Endothelial cell of umbilical vein (primary cell): ENCODE measurements around the gene DOP1B. TPM values are rescaled to one million over a fixed set of nuclear protein-coding genes. Genes with fewer than 3 reads are reported as not detected.

ENCODE experiments used
- BruUV-seq: library from RNA; stranded (reverse); fragments of 400-500 nt; replicated peaks from 2 replicates; lab custom pipeline; 2021; lab: Mats Ljungman, UMichigan
- CTCF ChIA-PET: fragments of 300-600, 350-600 bp; sonication (Branson Sonifier 250); formaldehyde crosslinking; loops from one replicate; lab custom pipeline; 2021; ENCODE audit warnings: antibody characterized with exemption, inconsistent platforms; lab: Charles Lee
- POLR2A ChIA-PET: fragments of 300-600, 350-600 bp; sonication (Branson Sonifier 250); formaldehyde crosslinking; loops from one replicate; lab custom pipeline; 2021; ENCODE audit warnings: antibody characterized with exemption, inconsistent platforms; lab: Charles Lee
- DNase-seq: peaks from one replicate; pipeline ENCODE4 v3.0.0-alpha.2; 2011; ENCODE audit warnings: low read depth, low spot score
- FAIRE-seq: peaks from 2 replicates; lab custom pipeline; 2011; peaks lifted over from hg19 to GRCh38; lab: Jason Lieb, UNC
- H2AFZ ChIP-seq: 2 replicates; pipeline ENCODE4 v1.6.0; 2012; ENCODE audit warnings: low read depth, low read length, control low read depth, inconsistent platforms
- H3K27ac ChIP-seq: 2 replicates; pipeline ENCODE4 v1.5.1; 2011; ENCODE audit warnings: low read depth, mild to moderate bottlenecking, control low read depth, low read length, moderate library complexity; ENCODE audit not compliant: insufficient read depth
- H3K27me3 ChIP-seq, 2 experiments: 2 replicates each; pipeline versions ENCODE4 v1.6.0 to v1.6.1; 2011; ENCODE audit warnings: low read length in 2 of 2, mixed read lengths in 1 of 2; ENCODE audit not compliant: control insufficient read depth in 2 of 2, insufficient read depth in 2 of 2
- H3K36me3 ChIP-seq, 2 experiments: 2 replicates in 1 of 2; 3 replicates in 1 of 2; pipeline ENCODE4 v1.5.1; 2011; ENCODE audit warnings: low read length in 2 of 2, mild to moderate bottlenecking in 1 of 2, moderate library complexity in 1 of 2; ENCODE audit not compliant: control insufficient read depth in 2 of 2, insufficient read depth in 2 of 2; ENCODE audit errors: extremely low read depth in 1 of 2
- H3K4me1 ChIP-seq: 3 replicates; pipeline ENCODE4 v1.5.1; 2011; ENCODE audit warnings: mild to moderate bottlenecking, low read length; ENCODE audit not compliant: control insufficient read depth, insufficient read depth; ENCODE audit errors: extremely low read depth
- H3K4me2 ChIP-seq: 2 replicates; pipeline ENCODE4 v1.6.1; 2011; ENCODE audit warnings: low read length, control low read depth, mixed read lengths; ENCODE audit not compliant: insufficient read depth
- H3K4me3 ChIP-seq, 3 experiments: fragments of 200-600 bp in 1 of 3; sonication (generic), shearing (Covaris generic) in 1 of 3; replicated peaks in 1 of 3; 2 replicates each; pipeline ENCODE4 v1.5.1; 2011 to 2016; ENCODE audit warnings: control low read depth in 3 of 3, low read length in 3 of 3, mild to moderate bottlenecking in 2 of 3, inconsistent platforms in 1 of 3, low read depth in 1 of 3, moderate library complexity in 1 of 3; ENCODE audit not compliant: insufficient read depth in 1 of 3
- H3K79me2 ChIP-seq: 2 replicates; pipeline ENCODE4 v1.6.0; 2012; ENCODE audit warnings: low read length, inconsistent platforms; ENCODE audit not compliant: control insufficient read depth, insufficient read depth
- H3K9ac ChIP-seq: replicated peaks from 2 replicates; pipeline ENCODE3; 2011; ENCODE audit warnings: low read length, control low read depth; ENCODE audit not compliant: insufficient read depth; ENCODE audit errors: extremely low read depth
- H3K9me1 ChIP-seq: replicated peaks from 3 replicates; pipeline ENCODE4 v1.6.0; 2011; ENCODE audit warnings: mild to moderate bottlenecking, low read length; ENCODE audit not compliant: control insufficient read depth, insufficient read depth; ENCODE audit errors: extremely low read depth
- H3K9me3 ChIP-seq: replicated peaks from 2 replicates; pipeline ENCODE4 v1.5.1; 2012; ENCODE audit warnings: low read length, inconsistent platforms; ENCODE audit not compliant: control insufficient read depth, insufficient read depth
- H4K20me1 ChIP-seq: replicated peaks from 2 replicates; pipeline ENCODE3; 2011; ENCODE audit warnings: mild to moderate bottlenecking, low read length; ENCODE audit not compliant: control insufficient read depth, insufficient read depth; ENCODE audit errors: extremely low read depth
- EZH2 ChIP-seq: IDR thresholded peaks from 2 replicates; pipeline ENCODE4 v1.6.1; 2012; ENCODE audit warnings: borderline replicate concordance, low read depth, mild to moderate bottlenecking, moderate library complexity, low read length, inconsistent platforms; ENCODE audit not compliant: severe bottlenecking
- FOS ChIP-seq: IDR thresholded peaks from 2 replicates; pipeline ENCODE4 v1.6.1; 2011; ENCODE audit warnings: mild to moderate bottlenecking, low read length, moderate library complexity, borderline replicate concordance; ENCODE audit not compliant: insufficient read depth
- GATA2 ChIP-seq: IDR thresholded peaks from 2 replicates; pipeline ENCODE4 v1.7.0; 2011; ENCODE audit warnings: low read depth, mild to moderate bottlenecking, moderate library complexity, mixed read lengths, low read length; ENCODE audit not compliant: insufficient read length, insufficient read depth
- JUN ChIP-seq: IDR thresholded peaks from 2 replicates; pipeline ENCODE4 v1.6.1; 2011; ENCODE audit warnings: borderline replicate concordance, low read depth; ENCODE audit not compliant: insufficient read length, insufficient read depth
- POLR2AphosphoS5 ChIP-seq: IDR thresholded peaks from 2 replicates; pipeline ENCODE4 v1.6.1; 2012; ENCODE audit warnings: low read depth, mild to moderate bottlenecking, control low read depth, low read length, moderate library complexity; ENCODE audit not compliant: insufficient read depth
- dilution Hi-C: fragments of 300-500 bp; cut with MboI; formaldehyde crosslinking; loops from one replicate; pipeline ENCODE4 v1.15.0; 2019; ENCODE audit warnings: low sequenced_read_pairs; ENCODE audit not compliant: extremely low pct_ligation_motif_present
- intact Hi-C: fragments of 100-400 bp; cut with micrococcal nuclease; formaldehyde crosslinking; loops from one replicate; pipeline ENCODE4 v1.10.0; 2022
- polyA plus RNA-seq, 4 experiments: library from polyadenylated mRNA; depleted of rRNA in 3 of 4; stranded (reverse) in 3 of 4; unstranded in 1 of 4; fragments of >200 nt; gene quantifications; 2 replicates each; pipeline versions ENCODE4 v1.2.1 to v1.2.3, GENCODE V29; 2011 to 2012; ENCODE audit warnings: missing spikeins in 1 of 4
- total RNA-seq: library from RNA; stranded (reverse); gene quantifications from 2 replicates; pipeline ENCODE4 v1.2.3, GENCODE V29; 2021

Gene DOP1B
- total and polyA plus RNA-seq, 2 donors (not counting 3 experiments of a cell fraction or from before 2014, with no cell fraction given): 3.7 to 9.9 TPM

DNA sequence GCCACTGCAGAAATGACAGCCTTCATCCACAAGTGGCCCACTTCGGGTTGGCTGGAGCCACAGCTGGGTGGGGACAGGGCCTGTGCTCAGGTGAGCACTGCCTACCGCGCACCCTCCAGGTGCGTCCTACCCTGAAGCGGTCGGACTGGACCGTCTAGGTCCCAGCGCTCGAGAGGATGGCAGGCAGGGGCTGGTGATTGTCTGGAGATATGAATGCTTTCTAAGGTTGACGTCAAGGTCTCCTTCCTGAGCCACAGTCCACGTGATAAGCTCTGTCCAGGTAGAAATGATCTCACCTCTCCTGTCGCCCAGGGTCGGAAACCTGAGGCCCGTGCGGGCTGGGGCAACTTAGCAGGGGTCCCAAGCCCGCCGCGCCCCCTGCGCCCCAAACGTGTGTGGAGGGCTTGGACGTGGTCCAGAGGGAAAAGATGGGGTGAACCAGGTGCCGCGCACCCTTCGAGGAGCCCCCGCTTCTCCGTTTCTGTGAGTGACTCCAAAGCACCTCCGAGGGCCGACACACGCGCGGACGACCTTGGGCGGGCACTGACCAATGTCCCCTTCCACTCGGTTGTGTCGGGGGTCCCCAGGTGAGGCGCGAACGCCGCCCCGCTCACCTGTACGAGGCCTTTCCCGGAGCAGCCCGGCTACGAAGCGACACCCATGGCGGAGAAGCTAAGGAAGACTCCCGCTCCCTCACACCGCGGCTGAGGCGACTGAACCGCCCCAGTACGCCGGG lies 853 bp upstream of the DOP1B start:
- Histone ChIP-seq H3K27ac (no peak overlapping the region), H3K9me1 (no peaks in the 10 kb centered on the region), H3K4me3 (peak overlapping the region; percentile 38 to 62 (median 50)), H3K36me3 (no peaks in the 10 kb centered on the region), H3K79me2 (no peaks in the 10 kb centered on the region), H3K9me3 (no peaks in the 10 kb centered on the region), H3K27me3 (peaks cover 2 to 5% of the 10 kb centered on the region in 2 experiments), H3K4me1 (peaks cover 12% of the 10 kb centered on the region), H3K4me2 (peak overlapping the region; percentile 73), H3K9ac (peak overlapping the region; percentile 41), H4K20me1 (no peaks in the 10 kb centered on the region), H2AFZ (peak overlapping the region; percentile 99)
- TF ChIP-seq JUN (no peak), FOS (no peak), EZH2 (no peak), GATA2 (no peak), POLR2AphosphoS5 (peak; percentile 42)
- ChIA-PET POLR2A (interaction anchor here (0.6 to 1.8 kb wide), 2 partner anchors 164 to 197 kb away, joined by 7 to 11 read pairs; partner anchors contain the start of gene MORC3), CTCF (interaction anchor here (0.9 to 1.1 kb wide), 2 partner anchors 54 to 174 kb away, joined by 3 read pairs; no protein-coding TSS in a partner anchor)
- DNase-seq (no peak), FAIRE-seq (no peak)
- dilution Hi-C loops: no loop called here
- BruUV-seq: TSS peak; percentile 53
- intact Hi-C loops: loop anchor here (1.0 kb wide), 2 partner anchors 20 to 165 kb away; partner anchors contain the start of genes CBR3 and MORC3
